A549 (cell line): ENCODE results near the gene WDR72. TPM values are rescaled to one million over a fixed set of nuclear protein-coding genes. Genes with fewer than 3 reads are reported as not detected.
A peak's percentile ranks its signal among the peaks of the same experiment; 100 is the strongest.
"Not testable (repeated sequence)": the region's sequence is repeated elsewhere in the genome, so short reads cannot be mapped to it uniquely, and the experiment has no call there.

Experiments used
- ATAC-seq, 2 experiments: fragments of 200-7000 bp in 1 of 2; fragments of >200 bp in 1 of 2; cut with Nextera tagmentation in 1 of 2; cut with Tn5 transposase in 1 of 2; 3 replicates each; pipeline versions ENCODE4 v1.8.0 to v1.9.1; 2018 to 2020; ENCODE audit warnings: mild to moderate bottlenecking in 1 of 2, moderate library complexity in 1 of 2
- CTCF ChIA-PET: fragments of 300-600 bp; sonication (Branson Sonifier 250); formaldehyde crosslinking; extraction: SDS; loops from one replicate; lab custom pipeline; 2021; ENCODE audit warnings: antibody characterized with exemption, inconsistent platforms; lab: Yijun Ruan, JAX
- POLR2A ChIA-PET: fragments of 350-600 bp; formaldehyde crosslinking; extraction: SDS; loops from one replicate; lab custom pipeline; 2021; ENCODE audit warnings: antibody characterized with exemption, inconsistent platforms; lab: Yijun Ruan, JAX
- DNase-seq, 2 experiments: peaks; one replicate each; pipeline versions ENCODE4 v3.0.0 to v3.0.0-alpha.2; 2011 to 2016; ENCODE audit warnings: low read depth in 1 of 2, low spot score in 1 of 2
- FAIRE-seq: peaks from 2 replicates; lab custom pipeline; 2011; peaks lifted over from hg19 to GRCh38; lab: Jason Lieb, UNC
- H3K27ac ChIP-seq, 2 experiments: fragments of >200 bp; sonication (Bioruptor Twin); formaldehyde crosslinking; 3 replicates each; pipeline ENCODE4 v1.5.1; 2016 to 2017
- H3K4me1 ChIP-seq: fragments of >200 bp; sonication (Bioruptor Twin); formaldehyde crosslinking; 3 replicates; pipeline ENCODE4 v1.6.1; 2016
- H3K4me2 ChIP-seq: fragments of >200 bp; sonication (Bioruptor Twin); formaldehyde crosslinking; 3 replicates; pipeline ENCODE4 v1.6.1; 2016
- H3K4me3 ChIP-seq: fragments of >200 bp; sonication (Bioruptor Twin); formaldehyde crosslinking; 3 replicates; pipeline ENCODE4 v1.5.1; 2016
- H3K9me3 ChIP-seq: fragments of >200 bp; sonication (Bioruptor Twin); formaldehyde crosslinking; 3 replicates; pipeline ENCODE4 v1.6.1; 2016
- EHMT2 ChIP-seq: fragments of 200-600 bp; sonication (generic); IDR thresholded peaks from 2 replicates; pipeline ENCODE4 v1.6.1; 2016; ENCODE audit warnings: antibody characterized with exemption, low read depth, mild to moderate bottlenecking, moderate library complexity
- FOXS1 ChIP-seq: fragments of 250-450 bp; sonication (Bioruptor Pico); IDR thresholded peaks from 2 replicates; pipeline ENCODE4 v1.5.0; 2020; ENCODE audit warnings: mild to moderate bottlenecking, moderate library complexity
- GATA3 ChIP-seq: IDR thresholded peaks from 2 replicates; pipeline ENCODE4 v1.6.1; 2012; ENCODE audit warnings: borderline replicate concordance
- HDAC2 ChIP-seq: fragments of 200-600 bp; sonication (generic); IDR thresholded peaks from 2 replicates; pipeline ENCODE4 v1.6.1; 2016
- HEYL ChIP-seq: fragments of 250-450 bp; sonication (Bioruptor Pico); IDR thresholded peaks from 2 replicates; pipeline ENCODE4 v1.8.0; 2021; ENCODE audit warnings: mild to moderate bottlenecking, moderate library complexity
- JUNB ChIP-seq: fragments of >200 bp; sonication (Bioruptor Twin); formaldehyde crosslinking; IDR thresholded peaks from 2 replicates; pipeline ENCODE4 v1.6.1; 2016
- NFE2L2 ChIP-seq: fragments of 150-350 bp; conservative IDR thresholded peaks from 2 replicates; pipeline ENCODE4 v1.6.1; 2014; ENCODE audit warnings: low read length
- POLR2A ChIP-seq: IDR thresholded peaks from 2 replicates; pipeline ENCODE4 v1.6.1; 2012; ENCODE audit warnings: mild to moderate bottlenecking, low read length
- POLR2AphosphoS2 ChIP-seq: conservative IDR thresholded peaks from 2 replicates; pipeline ENCODE4 v1.6.1; 2012; ENCODE audit warnings: low read length, improper control_type of control experiment, inconsistent platforms
- SREBF2 ChIP-seq: fragments of 450-650 bp; IDR thresholded peaks from 2 replicates; pipeline ENCODE4 v1.6.1; 2014; ENCODE audit warnings: mild to moderate bottlenecking, moderate library complexity
- ZC3H11A ChIP-seq: fragments of 450-650 bp; IDR thresholded peaks from 2 replicates; pipeline ENCODE4 v1.6.1; 2014; ENCODE audit warnings: antibody characterized with exemption, mild to moderate bottlenecking
- ZNF302 ChIP-seq: fragments of 250-450 bp; sonication (Bioruptor Pico); IDR thresholded peaks from 2 replicates; pipeline ENCODE4 v1.9.0; 2021; ENCODE audit warnings: inconsistent platforms, mild to moderate bottlenecking, moderate library complexity
- ZSCAN20 ChIP-seq: fragments of 250-450 bp; sonication (Bioruptor Pico); IDR thresholded peaks from 2 replicates; pipeline ENCODE4 v1.8.0; 2022; ENCODE audit warnings: mild to moderate bottlenecking, moderate library complexity
- WGBS: methylation state at CpG from one replicate; pipeline ENCODE4 v1.1.6; 2017; ENCODE audit errors: missing lambda C conversion rate; 5-methylcytosine and 5-hydroxymethylcytosine counted together
- polyA plus RNA-seq, 4 experiments: library from polyadenylated mRNA; depleted of rRNA in 3 of 4; stranded (reverse); fragments of >200 nt; fragmentation: RNase III in 1 of 4; extraction: RNeasy Plus Mini Kit Qiagen cat#74134 plus additional on column Dnase treatment in 1 of 4; gene quantifications; 2 replicates in 3 of 4; 3 replicates in 1 of 4; pipeline ENCODE4 v1.2.3, GENCODE V29; 2011 to 2017
- TF ChIP-seq, protein P1 (sequence below): fragments of >200 bp; sonication (Bioruptor Twin); formaldehyde crosslinking; IDR thresholded peaks from 3 replicates; pipeline ENCODE4 v1.5.1; 2016
- TF ChIP-seq, protein P2 (sequence below): fragments of 200-600 bp; sonication (generic); IDR thresholded peaks from 2 replicates; pipeline ENCODE4 v1.6.1; 2016; ENCODE audit warnings: antibody characterized with exemption, mild to moderate bottlenecking, moderate library complexity
- TF ChIP-seq, protein P3 (sequence below): fragments of >200 bp; sonication (Bioruptor Twin); formaldehyde crosslinking; IDR thresholded peaks from 3 replicates; pipeline ENCODE4 v1.6.1; 2016
- TF ChIP-seq, protein P4 (sequence below): IDR thresholded peaks from 2 replicates; pipeline ENCODE4 v1.6.1; 2012
- TF ChIP-seq, protein P5 (sequence below): IDR thresholded peaks from 2 replicates; pipeline ENCODE4 v1.6.1; 2012; ENCODE audit warnings: low read depth, borderline replicate concordance

The WDR72 gene
- polyA plus RNA-seq, 2 of the 4 experiments (the other 2 are of a cell fraction), result 12.0 to 28.5 TPM

DNA sequence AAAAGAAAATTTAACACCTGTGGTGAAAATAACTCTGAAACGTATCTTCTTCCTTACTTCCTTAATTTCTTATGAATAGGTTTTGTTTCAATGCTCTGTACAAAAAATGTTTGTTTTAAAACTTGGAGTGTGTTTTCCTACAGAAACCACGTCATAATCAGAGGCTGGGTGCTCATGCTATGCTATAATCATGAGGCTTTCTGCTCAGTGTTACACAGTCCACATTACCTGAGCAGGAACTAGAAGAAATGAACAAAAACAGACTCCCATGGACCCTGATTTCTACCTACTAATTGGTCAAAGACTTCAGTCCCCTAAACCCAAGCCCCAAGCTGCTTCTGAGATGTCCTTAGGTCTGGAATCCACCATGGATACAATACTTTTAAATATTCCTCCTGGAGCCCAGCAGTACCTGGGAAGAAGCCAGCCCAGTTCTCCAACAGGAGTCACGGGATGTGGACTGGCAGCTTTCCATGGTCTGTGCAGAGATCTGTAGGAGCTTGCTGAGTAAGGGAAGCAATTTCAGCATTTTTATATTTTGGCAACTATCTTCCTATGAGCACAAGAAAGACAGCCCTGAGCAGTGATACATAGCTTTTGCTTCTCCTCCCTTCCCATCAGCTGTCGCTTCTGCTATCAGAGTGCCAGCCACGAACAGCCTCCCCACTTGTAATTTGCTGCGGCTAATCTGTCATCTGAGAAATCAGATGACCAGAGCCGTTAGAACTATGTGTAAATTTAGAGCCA is 65.6 kb downstream of the WDR72 start:
- 0 out of 6 replicates have a peak, but pooled peaks of 1 of the 2 experiments have one; percentile 24 for ATAC-seq
- CTCF ChIA-PET, result interaction anchor here (0.8 to 1.2 kb wide), 2 partner anchors 182 to 497 kb away, joined by 3 read pairs; no protein-coding TSS in a partner anchor
- Histone ChIP-seq H3K4me3 (no peak overlapping the region), H3K9me3 (no peaks in the 10 kb centered on the region), H3K4me2 (no peak overlapping the region), H3K4me1 (no peaks in the 10 kb centered on the region), H3K27ac (no peak overlapping the region)
- TF ChIP-seq HEYL (CRISPR knock-in tag) (no peak), ZC3H11A (no peak), GATA3 (no peak), SREBF2 (no peak), POLR2AphosphoS2 (no peak), NFE2L2 (no peak), FOXS1 (CRISPR knock-in tag) (no peak), POLR2A (no peak), ZSCAN20 (CRISPR knock-in tag) (no peak), HDAC2 (no peak), EHMT2 (no peak), ZNF302 (CRISPR knock-in tag) (no peak), JUNB (no peak)
- TF ChIP-seq, protein P1, sequence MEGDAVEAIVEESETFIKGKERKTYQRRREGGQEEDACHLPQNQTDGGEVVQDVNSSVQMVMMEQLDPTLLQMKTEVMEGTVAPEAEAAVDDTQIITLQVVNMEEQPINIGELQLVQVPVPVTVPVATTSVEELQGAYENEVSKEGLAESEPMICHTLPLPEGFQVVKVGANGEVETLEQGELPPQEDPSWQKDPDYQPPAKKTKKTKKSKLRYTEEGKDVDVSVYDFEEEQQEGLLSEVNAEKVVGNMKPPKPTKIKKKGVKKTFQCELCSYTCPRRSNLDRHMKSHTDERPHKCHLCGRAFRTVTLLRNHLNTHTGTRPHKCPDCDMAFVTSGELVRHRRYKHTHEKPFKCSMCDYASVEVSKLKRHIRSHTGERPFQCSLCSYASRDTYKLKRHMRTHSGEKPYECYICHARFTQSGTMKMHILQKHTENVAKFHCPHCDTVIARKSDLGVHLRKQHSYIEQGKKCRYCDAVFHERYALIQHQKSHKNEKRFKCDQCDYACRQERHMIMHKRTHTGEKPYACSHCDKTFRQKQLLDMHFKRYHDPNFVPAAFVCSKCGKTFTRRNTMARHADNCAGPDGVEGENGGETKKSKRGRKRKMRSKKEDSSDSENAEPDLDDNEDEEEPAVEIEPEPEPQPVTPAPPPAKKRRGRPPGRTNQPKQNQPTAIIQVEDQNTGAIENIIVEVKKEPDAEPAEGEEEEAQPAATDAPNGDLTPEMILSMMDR, result no peak
- TF ChIP-seq, protein P2, sequence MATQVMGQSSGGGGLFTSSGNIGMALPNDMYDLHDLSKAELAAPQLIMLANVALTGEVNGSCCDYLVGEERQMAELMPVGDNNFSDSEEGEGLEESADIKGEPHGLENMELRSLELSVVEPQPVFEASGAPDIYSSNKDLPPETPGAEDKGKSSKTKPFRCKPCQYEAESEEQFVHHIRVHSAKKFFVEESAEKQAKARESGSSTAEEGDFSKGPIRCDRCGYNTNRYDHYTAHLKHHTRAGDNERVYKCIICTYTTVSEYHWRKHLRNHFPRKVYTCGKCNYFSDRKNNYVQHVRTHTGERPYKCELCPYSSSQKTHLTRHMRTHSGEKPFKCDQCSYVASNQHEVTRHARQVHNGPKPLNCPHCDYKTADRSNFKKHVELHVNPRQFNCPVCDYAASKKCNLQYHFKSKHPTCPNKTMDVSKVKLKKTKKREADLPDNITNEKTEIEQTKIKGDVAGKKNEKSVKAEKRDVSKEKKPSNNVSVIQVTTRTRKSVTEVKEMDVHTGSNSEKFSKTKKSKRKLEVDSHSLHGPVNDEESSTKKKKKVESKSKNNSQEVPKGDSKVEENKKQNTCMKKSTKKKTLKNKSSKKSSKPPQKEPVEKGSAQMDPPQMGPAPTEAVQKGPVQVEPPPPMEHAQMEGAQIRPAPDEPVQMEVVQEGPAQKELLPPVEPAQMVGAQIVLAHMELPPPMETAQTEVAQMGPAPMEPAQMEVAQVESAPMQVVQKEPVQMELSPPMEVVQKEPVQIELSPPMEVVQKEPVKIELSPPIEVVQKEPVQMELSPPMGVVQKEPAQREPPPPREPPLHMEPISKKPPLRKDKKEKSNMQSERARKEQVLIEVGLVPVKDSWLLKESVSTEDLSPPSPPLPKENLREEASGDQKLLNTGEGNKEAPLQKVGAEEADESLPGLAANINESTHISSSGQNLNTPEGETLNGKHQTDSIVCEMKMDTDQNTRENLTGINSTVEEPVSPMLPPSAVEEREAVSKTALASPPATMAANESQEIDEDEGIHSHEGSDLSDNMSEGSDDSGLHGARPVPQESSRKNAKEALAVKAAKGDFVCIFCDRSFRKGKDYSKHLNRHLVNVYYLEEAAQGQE, result no peak
- TF ChIP-seq, protein P3, sequence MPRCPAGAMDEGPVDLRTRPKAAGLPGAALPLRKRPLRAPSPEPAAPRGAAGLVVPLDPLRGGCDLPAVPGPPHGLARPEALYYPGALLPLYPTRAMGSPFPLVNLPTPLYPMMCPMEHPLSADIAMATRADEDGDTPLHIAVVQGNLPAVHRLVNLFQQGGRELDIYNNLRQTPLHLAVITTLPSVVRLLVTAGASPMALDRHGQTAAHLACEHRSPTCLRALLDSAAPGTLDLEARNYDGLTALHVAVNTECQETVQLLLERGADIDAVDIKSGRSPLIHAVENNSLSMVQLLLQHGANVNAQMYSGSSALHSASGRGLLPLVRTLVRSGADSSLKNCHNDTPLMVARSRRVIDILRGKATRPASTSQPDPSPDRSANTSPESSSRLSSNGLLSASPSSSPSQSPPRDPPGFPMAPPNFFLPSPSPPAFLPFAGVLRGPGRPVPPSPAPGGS, result no peak
- TF ChIP-seq, protein P4, sequence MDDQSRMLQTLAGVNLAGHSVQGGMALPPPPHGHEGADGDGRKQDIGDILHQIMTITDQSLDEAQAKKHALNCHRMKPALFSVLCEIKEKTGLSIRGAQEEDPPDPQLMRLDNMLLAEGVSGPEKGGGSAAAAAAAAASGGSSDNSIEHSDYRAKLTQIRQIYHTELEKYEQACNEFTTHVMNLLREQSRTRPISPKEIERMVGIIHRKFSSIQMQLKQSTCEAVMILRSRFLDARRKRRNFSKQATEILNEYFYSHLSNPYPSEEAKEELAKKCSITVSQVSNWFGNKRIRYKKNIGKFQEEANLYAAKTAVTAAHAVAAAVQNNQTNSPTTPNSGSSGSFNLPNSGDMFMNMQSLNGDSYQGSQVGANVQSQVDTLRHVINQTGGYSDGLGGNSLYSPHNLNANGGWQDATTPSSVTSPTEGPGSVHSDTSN, result no peak
- TF ChIP-seq, protein P5, sequence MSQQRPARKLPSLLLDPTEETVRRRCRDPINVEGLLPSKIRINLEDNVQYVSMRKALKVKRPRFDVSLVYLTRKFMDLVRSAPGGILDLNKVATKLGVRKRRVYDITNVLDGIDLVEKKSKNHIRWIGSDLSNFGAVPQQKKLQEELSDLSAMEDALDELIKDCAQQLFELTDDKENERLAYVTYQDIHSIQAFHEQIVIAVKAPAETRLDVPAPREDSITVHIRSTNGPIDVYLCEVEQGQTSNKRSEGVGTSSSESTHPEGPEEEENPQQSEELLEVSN, result no peak
- 52% methylated on average over 7 of the region's 7 CpGs for WGBS
- POLR2A ChIA-PET, result no interaction called here
- FAIRE-seq, result no peak
- DNase-seq, result no peak

DNA sequence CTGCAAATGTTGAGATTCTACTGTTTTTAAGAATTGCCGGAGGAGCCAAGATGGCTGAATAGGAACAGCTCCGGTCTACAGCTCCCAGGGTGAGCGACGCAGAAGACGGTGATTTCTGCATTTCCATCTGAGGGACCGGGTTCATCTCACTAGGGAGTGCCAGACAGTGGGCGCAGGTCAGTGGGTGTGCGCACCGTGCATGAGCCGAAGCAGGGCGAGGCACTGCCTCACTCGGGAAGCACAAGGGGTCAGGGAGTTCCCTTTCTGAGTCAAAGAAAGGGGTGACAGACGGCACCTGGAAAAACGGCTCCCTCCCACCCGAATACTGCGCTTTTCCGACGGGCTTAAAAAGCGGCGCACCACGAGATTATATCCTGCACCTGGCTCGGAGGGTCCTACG is 75.3 kb downstream of the WDR72 start:
- Histone ChIP-seq H3K27ac (peak overlapping the region; percentile 83 to 84), H3K4me1 (peaks cover 21% of the 10 kb centered on the region; the same call in 2 of the 3 replicates), H3K4me2 (peak overlapping the region; percentile 74), H3K4me3 (peak overlapping the region; percentile 49)
- DNase-seq, CTCF ChIA-PET, POLR2A ChIA-PET, ATAC-seq, FAIRE-seq, H3K9me3 ChIP-seq: not testable (repeated sequence)
- 43% methylated on average over 23 of the region's 23 CpGs for WGBS
